BLaER1 (cell line): ENCODE measurements around the gene PYCARD.
A peak's percentile ranks its signal among the peaks of the same experiment; 100 is the strongest.
"Not testable (repeated sequence)": the region's sequence is repeated elsewhere in the genome, so short reads cannot be mapped to it uniquely, and the experiment has no call there.

Experiments used
- H3K27ac ChIP-seq: shearing (Covaris generic); formaldehyde crosslinking; 2 replicates; pipeline ENCODE4 v1.8.1; 2022
- H3K27me3 ChIP-seq: shearing (Covaris generic); formaldehyde crosslinking; 2 replicates; pipeline ENCODE4 v1.8.1; 2022
- H3K36me3 ChIP-seq: shearing (Covaris generic); formaldehyde crosslinking; 2 replicates; pipeline ENCODE4 v1.8.1; 2022
- H3K4me1 ChIP-seq: shearing (Covaris generic); formaldehyde crosslinking; 2 replicates; pipeline ENCODE4 v1.8.1; 2022
- H3K4me2 ChIP-seq: shearing (Covaris generic); formaldehyde crosslinking; 2 replicates; pipeline ENCODE4 v1.8.1; 2022
- H3K4me3 ChIP-seq: shearing (Covaris generic); formaldehyde crosslinking; 2 replicates; pipeline ENCODE4 v1.8.1; 2022
- H3K9ac ChIP-seq: shearing (Covaris generic); formaldehyde crosslinking; 2 replicates; pipeline ENCODE4 v1.8.1; 2022
- H3K9me3 ChIP-seq: shearing (Covaris generic); formaldehyde crosslinking; 2 replicates; pipeline ENCODE4 v1.8.1; 2022
- H4K20me1 ChIP-seq: shearing (Covaris generic); formaldehyde crosslinking; 2 replicates; pipeline ENCODE4 v1.8.1; 2022
- Cebpa-rat ChIP-seq: shearing (Covaris generic); IDR thresholded peaks from 2 replicates; pipeline ENCODE4 v1.8.1; 2022

The PYCARD gene

DNA sequence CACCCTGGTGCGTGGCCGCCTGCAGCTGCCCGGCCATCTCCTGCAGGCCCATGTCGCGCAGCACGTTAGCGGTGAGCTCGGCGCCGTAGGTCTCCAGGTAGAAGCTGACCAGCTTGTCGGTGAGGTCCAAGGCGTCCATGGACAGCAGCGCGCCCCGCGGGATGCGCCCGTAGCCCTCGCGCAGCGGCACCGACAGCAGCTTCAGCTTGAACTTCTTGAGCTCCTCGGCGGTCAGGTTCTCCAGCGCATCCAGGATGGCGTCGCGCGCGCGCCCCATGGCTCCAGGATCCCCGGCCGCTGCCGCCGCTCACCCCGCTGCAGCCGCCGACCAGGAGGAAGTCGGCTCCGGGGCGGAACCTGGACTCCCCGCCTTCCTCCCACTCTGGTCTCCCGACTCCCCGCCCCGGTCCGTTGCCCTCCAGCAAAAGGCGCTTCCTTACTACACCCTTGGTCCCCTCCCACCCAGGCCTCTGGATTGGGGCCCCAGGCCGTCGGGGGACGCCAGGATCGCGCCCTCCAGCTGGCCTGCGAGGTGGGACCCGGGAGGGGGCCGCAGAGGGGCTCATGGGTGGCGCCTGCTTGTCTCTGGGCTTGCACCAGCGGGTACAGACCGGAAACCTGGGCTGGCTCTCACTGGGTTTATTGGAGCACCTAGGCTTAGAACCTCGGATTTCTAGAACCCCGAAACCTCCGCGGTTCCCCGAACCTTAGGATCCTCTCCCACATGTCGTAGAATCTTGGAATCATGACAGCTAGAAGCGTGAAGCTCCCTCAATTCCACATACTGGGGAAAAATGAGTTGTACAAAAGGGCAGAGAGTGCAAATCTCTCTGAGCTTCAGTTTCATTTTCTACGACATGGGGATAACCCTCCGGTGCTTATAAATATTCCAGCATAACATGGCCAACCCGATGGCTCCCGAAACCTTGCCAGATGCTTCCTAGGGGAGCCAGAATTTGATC is at the start of gene PYCARD:
PYCARD (minus strand) TSS at position 347 of the 962 bp plus-strand sequence; CDS start at position 277, 70 bp downstream.
- H4K20me1 ChIP-seq: peaks cover 40% of the 10 kb centered on the region
- H3K36me3 ChIP-seq: peaks cover 27% of the 10 kb centered on the region
- peak within 1 kb of the TSS; percentile 87 for H3K9ac ChIP-seq
- peak within 1 kb of the TSS; percentile 89 for H3K27ac ChIP-seq
- H3K4me3 ChIP-seq: peak within 1 kb of the TSS; percentile 92
- H3K9me3 ChIP-seq: no peaks in the 10 kb centered on the region
- no peaks in the 10 kb centered on the region for H3K27me3 ChIP-seq
- H3K4me2 ChIP-seq: peak within 1 kb of the TSS; percentile 98
- no peak for TF ChIP-seq Cebpa-rat
- H3K4me1 ChIP-seq: peaks cover 72% of the 10 kb centered on the region

DNA sequence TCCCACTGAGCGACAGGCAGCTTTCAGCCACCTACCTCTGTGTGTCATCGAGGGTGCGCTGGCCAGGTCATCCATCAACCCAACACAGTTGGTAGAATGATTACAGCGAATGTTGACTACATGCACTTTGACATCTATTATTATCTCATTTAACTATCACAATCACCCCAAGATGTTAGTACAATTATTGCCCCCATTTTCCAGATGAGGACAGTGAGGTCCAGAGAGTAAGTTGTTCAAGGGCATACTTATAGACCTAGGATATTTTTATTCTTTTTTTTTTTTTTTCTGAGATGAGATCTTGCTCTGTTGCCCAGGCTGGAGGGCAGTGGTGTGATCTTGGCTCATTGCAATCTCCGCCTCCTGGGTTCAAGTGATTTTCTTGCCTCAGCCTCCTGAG is 48.9 kb upstream of the PYCARD start:
- H3K4me3 ChIP-seq: no peak overlapping the region
- peaks cover 18% of the 10 kb centered on the region for H3K4me1 ChIP-seq
- no peaks in the 10 kb centered on the region for H3K9me3 ChIP-seq
- H4K20me1 ChIP-seq: no peaks in the 10 kb centered on the region
- no peaks in the 10 kb centered on the region for H3K36me3 ChIP-seq
- H3K9ac ChIP-seq: no peak overlapping the region
- no peak overlapping the region for H3K27ac ChIP-seq
- H3K4me2 ChIP-seq: no peak overlapping the region
- TF ChIP-seq Cebpa-rat: no peak
- no peaks in the 10 kb centered on the region for H3K27me3 ChIP-seq

DNA sequence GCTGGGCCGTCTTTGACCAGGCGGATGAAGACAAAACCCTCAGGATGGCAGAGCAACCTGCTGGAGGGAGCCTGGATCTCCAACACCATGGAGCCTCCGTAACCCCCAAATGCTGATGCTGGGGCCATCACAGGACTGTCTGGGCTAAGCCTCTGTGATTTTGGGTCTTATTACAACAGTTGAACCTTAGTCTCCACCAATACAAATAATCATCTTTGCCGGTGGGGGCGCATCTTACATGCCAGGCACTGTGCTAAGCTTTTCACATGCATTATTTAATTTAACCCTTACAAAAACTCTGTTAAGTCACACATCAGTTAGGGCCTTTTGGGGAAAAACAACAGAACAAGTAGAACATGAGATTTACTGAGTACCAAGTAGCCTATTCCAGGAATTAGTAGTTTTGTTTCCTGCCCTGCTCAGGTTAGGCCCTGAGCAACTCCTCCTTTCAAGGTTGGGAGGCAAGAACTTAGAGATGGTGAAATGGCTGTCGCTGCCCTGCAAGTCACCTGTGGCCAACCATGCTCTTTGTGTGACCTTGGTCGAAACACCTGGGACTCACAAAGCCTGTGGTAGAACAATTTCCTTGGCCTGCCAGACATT is 48.3 kb upstream of the PYCARD start:
- no peak overlapping the region for H3K9ac ChIP-seq
- no peak overlapping the region for H3K27ac ChIP-seq
- H3K9me3 ChIP-seq: no peaks in the 10 kb centered on the region
- no peaks in the 10 kb centered on the region for H4K20me1 ChIP-seq
- no peak overlapping the region for H3K4me3 ChIP-seq
- H3K4me1 ChIP-seq: peaks cover 18% of the 10 kb centered on the region
- H3K36me3 ChIP-seq: no peaks in the 10 kb centered on the region
- no peak overlapping the region for H3K4me2 ChIP-seq
- no peaks in the 10 kb centered on the region for H3K27me3 ChIP-seq
- TF ChIP-seq Cebpa-rat: no peak

DNA sequence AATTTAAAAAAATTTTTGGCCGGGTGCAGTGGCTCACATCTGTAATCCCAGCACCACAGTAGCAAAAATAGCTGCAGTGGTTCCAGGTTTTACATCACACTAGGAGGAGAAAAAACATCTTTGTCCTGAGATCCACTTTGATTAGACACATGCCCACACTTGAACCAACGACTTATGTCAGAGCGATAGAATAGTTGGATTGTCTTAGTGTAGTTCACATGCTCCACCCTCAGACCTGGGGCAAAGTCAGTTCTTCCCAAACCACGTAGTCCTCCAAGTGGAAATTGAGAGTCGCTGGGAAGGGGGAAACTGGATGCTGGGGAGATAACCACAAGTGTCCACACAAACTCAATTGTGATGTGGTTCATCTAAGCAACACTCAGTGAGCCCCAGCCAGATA is 45.8 kb upstream of the PYCARD start:
- H3K36me3 ChIP-seq: no peaks in the 10 kb centered on the region
- peaks cover 4% of the 10 kb centered on the region; the same call in 1 of the 2 replicates for H3K9me3 ChIP-seq
- H3K4me2 ChIP-seq: no peak overlapping the region
- H3K27me3 ChIP-seq: no peaks in the 10 kb centered on the region
- no peak overlapping the region for H3K27ac ChIP-seq
- H3K4me3 ChIP-seq: no peak overlapping the region
- peaks cover 23% of the 10 kb centered on the region for H3K4me1 ChIP-seq
- no peaks in the 10 kb centered on the region for H4K20me1 ChIP-seq
- TF ChIP-seq Cebpa-rat: no peak
- no peak overlapping the region for H3K9ac ChIP-seq

DNA sequence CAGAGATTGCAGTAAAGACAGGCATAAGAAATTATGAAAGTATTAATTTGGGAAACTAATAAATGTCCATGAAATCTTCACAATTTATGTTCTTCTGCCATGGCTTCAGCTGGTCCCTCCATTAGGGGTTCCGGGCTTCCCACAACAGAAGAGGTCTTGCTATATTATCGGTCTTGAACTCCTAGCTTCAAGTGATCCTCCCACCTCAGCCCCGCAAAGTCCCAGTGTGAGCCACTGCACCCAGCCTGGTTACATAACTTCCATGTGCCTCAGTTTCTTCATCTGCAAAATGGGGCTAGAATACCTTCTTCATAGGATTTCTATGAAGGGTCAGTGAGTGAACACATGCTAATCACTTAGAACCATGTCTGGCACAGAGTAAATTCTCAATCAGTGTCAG is 43.7 kb upstream of the PYCARD start:
- H3K4me1 ChIP-seq: peaks cover 23% of the 10 kb centered on the region
- no peak overlapping the region for H3K27ac ChIP-seq
- H3K9me3 ChIP-seq: peaks cover 4% of the 10 kb centered on the region; the same call in 1 of the 2 replicates
- H3K27me3 ChIP-seq: no peaks in the 10 kb centered on the region
- no peaks in the 10 kb centered on the region for H4K20me1 ChIP-seq
- no peak for TF ChIP-seq Cebpa-rat
- no peak overlapping the region for H3K9ac ChIP-seq
- no peaks in the 10 kb centered on the region for H3K36me3 ChIP-seq
- no peak overlapping the region for H3K4me2 ChIP-seq
- H3K4me3 ChIP-seq: no peak overlapping the region

DNA sequence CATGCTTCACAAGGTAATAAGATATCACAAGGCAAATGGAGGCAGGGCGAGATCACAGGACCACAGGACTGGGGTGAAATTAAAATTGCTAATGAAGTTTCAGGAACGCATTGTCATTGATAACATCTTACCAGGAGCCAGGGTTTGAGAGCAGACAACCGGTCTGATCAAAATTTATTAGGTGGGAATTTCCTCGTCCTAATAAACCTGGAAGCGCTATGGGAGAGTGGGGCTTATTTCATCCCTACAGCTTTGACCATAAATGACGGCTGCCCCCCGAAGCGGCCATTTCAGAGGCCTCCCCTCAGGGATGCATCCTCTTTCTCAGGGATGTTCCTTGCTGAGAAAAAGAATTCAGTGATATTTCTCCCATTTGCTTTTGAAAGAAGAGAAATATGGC is 43.0 kb upstream of the PYCARD start:
- H3K4me1 ChIP-seq: peaks cover 23% of the 10 kb centered on the region
- not testable (repeated sequence) for H3K4me2 ChIP-seq, H3K36me3 ChIP-seq, H3K9me3 ChIP-seq, H3K4me3 ChIP-seq, H4K20me1 ChIP-seq, H3K27me3 ChIP-seq, H3K27ac ChIP-seq, H3K9ac ChIP-seq

DNA sequence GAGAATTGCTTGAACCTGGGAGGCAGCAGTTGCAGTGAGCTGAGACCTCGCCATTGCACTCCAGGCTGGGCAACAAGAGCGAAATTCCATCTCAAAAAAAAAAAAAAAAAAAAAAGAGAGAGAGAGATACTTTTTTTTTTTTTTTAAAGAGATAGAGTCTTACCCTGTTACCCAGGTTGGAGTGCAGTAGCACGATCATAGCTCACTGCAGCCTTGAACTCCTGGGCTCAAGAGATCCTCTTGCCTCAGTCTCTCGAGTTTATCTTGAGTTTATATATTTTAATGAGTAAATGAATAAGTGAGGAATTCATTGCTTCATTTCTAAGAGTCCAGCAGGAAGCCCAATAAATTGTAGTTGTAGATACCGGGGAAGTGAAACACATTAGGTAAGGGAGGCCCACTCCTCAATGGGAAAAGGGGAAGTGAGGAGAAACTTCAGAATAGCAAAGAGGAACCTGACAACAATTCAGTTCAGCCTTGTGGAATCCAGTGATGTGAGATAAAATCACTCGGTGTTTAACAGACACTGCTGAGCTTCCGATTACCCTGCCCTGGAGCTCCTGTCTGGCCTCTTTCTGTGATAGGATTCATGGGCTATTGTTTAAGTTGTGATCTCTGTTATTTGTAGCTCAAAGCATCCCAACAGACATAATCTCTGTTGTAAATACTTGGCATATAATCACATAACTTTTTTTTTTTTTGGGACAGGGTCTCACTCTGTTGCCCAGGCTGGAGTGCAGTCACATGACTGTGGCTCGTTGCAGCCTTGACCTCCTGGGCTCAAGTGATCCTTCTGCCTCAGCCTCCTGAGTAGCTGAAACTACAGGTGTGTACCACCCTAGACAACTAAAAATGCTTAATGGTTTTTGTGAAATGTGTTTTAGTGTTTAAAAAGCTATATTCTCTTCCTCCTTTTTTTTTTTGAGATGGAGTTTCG is 41.4 kb upstream of the PYCARD start:
- Histone ChIP-seq H3K9me3 (peaks cover 4% of the 10 kb centered on the region; the same call in 1 of the 2 replicates), H3K9ac (no peak overlapping the region), H3K27ac (no peak overlapping the region), H3K27me3 (no peaks in the 10 kb centered on the region), H3K4me2 (peak overlapping the region; percentile 28), H3K36me3 (no peaks in the 10 kb centered on the region), H3K4me3 (no peak overlapping the region), H3K4me1 (peaks cover 25% of the 10 kb centered on the region), H4K20me1 (no peaks in the 10 kb centered on the region)
- TF ChIP-seq Cebpa-rat: no peak

DNA sequence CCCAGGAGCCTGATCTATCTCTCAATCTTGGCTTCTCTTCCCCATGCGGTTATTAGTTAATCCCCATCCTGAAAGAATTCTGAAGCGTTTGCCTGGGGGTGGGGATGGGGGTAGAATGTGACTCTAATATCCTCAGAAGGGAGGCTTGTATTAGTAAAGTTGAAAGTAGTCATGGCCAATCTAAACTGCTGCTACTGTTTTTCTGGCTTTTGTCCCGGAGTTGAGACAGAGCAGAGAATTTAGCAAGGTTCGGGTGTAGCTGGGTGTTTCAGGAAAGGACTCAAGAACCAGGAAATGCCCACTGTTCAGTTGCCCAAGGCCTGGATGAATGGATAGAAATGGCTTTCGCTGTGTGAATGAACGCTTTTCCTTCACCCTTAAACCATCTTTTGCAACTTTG is 39.6 kb upstream of the PYCARD start:
- Histone ChIP-seq H3K27me3 (no peaks in the 10 kb centered on the region), H3K4me1 (peaks cover 23% of the 10 kb centered on the region), H3K4me2 (no peak overlapping the region), H3K27ac (no peak overlapping the region), H3K4me3 (no peak overlapping the region), H3K9ac (no peak overlapping the region), H4K20me1 (no peaks in the 10 kb centered on the region), H3K36me3 (no peaks in the 10 kb centered on the region), H3K9me3 (peaks cover 4% of the 10 kb centered on the region; the same call in 1 of the 2 replicates)
- no peak for TF ChIP-seq Cebpa-rat

DNA sequence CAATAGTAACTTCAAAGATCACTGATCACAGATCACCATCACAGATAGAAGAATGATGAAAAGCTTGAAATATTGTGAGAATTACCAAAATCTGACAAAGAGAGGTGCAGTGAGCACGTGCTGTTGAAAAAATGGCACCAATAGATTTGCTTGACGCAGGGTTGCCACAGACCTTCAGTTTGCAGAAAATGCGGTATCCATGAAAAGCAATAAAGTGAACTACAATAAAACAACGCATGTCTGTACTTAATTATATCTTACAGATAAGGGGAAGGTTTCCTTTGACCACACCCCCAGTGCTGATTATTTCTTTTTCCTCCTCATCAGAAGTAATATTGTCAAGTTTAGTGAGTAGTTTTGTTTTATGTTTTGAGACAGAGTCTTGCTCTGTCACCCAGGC is 35.5 kb upstream of the PYCARD start:
- Histone ChIP-seq H3K36me3 (no peaks in the 10 kb centered on the region), H3K4me2 (no peak overlapping the region)

More for the DNA sequence above, 35.5 kb upstream of the PYCARD start:
- TF ChIP-seq Cebpa-rat: no peak
- H3K27me3 ChIP-seq: no peaks in the 10 kb centered on the region
- peaks cover 32% of the 10 kb centered on the region for H3K9me3 ChIP-seq
- peaks cover 11% of the 10 kb centered on the region for H3K4me1 ChIP-seq
- H3K27ac ChIP-seq: no peak overlapping the region
- no peaks in the 10 kb centered on the region for H4K20me1 ChIP-seq
- no peak overlapping the region for H3K4me3 ChIP-seq
- no peak overlapping the region for H3K9ac ChIP-seq
